ENCODE results near the gene SHOX.

Gene SHOX

GRCh38 chrX:679291-679979, 48.8 kb downstream of the SHOX start:
- Histone ChIP-seq H3K36me3 (ENCODE audit: insufficient read depth, low read length) (no peaks in the 10 kb centered on the region), H3K9me3 (ENCODE audit: low read length) (no peaks in the 10 kb centered on the region), H3K27me3 (ENCODE audit: control insufficient read depth in 1 of 2, insufficient read depth in 2 of 2, low read length in 2 of 2) (no peaks in the 10 kb centered on the region), H3K27ac (ENCODE audit: low read depth, low read length) (no peak overlapping the region), H3K9ac (ENCODE audit: low read length) (no peak overlapping the region), H3K4me1 (ENCODE audit: insufficient read depth, low read length) (no peaks in the 10 kb centered on the region), H3K4me3 (ENCODE audit: low read depth in 1 of 2, low read length in 2 of 2) (no peak overlapping the region)

DNA sequence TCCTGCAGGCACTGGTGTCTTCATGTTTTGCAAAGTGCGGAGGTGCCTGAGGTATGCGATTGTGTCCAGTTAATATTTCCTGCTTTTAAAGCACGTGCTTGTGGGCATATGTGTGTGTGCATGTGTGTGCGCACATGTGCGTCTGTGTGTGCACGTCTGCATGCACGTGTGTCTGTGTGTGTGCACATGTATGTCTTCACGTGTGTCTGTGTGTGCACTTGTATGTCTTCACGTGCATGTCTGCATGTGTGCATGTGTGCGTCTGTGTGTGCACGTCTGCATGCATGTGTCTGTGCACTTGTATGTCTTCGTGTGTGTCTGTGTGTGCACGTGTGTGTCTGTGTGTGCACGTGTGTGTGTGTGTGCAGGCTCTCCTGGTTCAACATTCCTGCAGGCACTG, 49.5 kb downstream of the SHOX start:
- no peaks in the 10 kb centered on the region for H3K9me3 ChIP-seq (ENCODE audit: low read length)
- H3K9ac ChIP-seq (ENCODE audit: low read length), result no peak overlapping the region
- no peak overlapping the region for H3K27ac ChIP-seq (ENCODE audit: low read depth, low read length)
- no peaks in the 10 kb centered on the region for H3K36me3 ChIP-seq (ENCODE audit: insufficient read depth, low read length)
- H3K4me1 ChIP-seq (ENCODE audit: insufficient read depth, low read length), result no peaks in the 10 kb centered on the region
- H3K27me3 ChIP-seq (ENCODE audit: control insufficient read depth in 1 of 2, insufficient read depth in 2 of 2, low read length in 2 of 2), result no peaks in the 10 kb centered on the region
- H3K4me3 ChIP-seq (ENCODE audit: low read depth in 1 of 2, low read length in 2 of 2), result no peak overlapping the region

DNA sequence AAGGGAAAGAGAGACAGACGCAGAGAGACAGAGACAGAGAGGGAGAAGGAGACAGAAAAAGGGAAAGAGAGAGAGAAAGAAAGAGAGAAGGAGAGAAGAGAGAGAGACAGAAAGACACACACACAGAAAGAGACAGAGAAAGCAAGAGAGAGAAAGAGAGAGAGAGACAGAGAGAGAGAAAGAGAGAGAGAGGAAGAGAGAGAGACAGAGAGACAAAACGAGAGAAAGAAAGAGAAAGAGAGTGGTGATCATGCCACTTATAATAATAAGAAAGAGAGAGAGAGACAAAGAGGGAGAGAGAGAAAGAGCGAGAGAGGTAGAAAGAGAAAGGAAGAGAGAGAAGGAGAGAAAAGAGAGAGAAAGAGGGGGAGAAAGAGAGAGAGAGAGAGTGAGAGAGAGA, 51.4 kb downstream of the SHOX start:
- Histone ChIP-seq H3K9ac (ENCODE audit: low read length) (no peak overlapping the region), H3K36me3 (ENCODE audit: insufficient read depth, low read length) (no peaks in the 10 kb centered on the region), H3K27ac (ENCODE audit: low read depth, low read length) (no peak overlapping the region), H3K27me3 (ENCODE audit: control insufficient read depth in 1 of 2, insufficient read depth in 2 of 2, low read length in 2 of 2) (no peaks in the 10 kb centered on the region), H3K4me1 (ENCODE audit: insufficient read depth, low read length) (no peaks in the 10 kb centered on the region), H3K4me3 (ENCODE audit: low read depth in 1 of 2, low read length in 2 of 2) (no peak overlapping the region), H3K9me3 (ENCODE audit: low read length) (no peaks in the 10 kb centered on the region)

DNA sequence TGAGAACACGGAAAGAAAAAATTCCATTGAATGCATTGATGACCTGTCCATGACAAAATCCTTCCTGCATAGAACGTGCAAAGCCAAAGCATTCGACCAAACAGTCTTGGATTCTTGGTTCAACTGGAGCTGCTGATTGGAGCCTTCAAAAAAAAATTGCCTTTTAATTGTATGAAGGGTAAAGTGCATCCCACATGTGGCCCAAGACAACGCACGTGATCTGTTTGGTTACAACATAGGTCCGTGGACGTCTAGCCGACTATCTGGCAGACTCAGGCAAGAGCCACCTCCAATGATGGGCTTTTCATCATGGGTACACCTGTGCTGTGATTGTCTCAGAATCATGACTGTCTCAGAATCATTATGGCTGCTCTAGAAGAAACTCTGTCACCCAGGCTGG, 52.3 kb downstream of the SHOX start:
- H3K27me3 ChIP-seq (ENCODE audit: control insufficient read depth in 1 of 2, insufficient read depth in 2 of 2, low read length in 2 of 2), result no peaks in the 10 kb centered on the region
- no peak overlapping the region for H3K4me3 ChIP-seq (ENCODE audit: low read depth in 1 of 2, low read length in 2 of 2)

DNA sequence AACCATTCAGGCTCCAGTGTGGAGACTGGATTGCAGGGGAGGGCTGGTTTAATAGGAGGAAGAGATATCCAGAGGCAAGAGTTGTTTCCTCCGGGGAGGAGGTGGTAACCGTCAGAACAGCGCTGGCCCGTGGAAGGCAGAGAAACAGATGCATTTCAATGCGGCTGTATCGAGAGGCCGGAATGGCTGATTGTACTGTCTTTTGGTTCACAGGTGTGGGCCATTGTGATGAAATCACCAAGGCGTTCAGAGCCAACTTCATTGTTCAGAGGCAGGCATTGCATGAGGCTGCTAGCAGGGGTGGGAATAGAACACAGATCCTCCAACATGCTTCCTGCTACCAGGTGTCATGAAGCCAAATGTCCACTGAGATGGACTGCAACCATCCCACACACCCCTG, 53.0 kb downstream of the SHOX start:
- H3K36me3 ChIP-seq (ENCODE audit: insufficient read depth, low read length), result no peaks in the 10 kb centered on the region
- H3K27me3 ChIP-seq (ENCODE audit: control insufficient read depth in 1 of 2, insufficient read depth in 2 of 2, low read length in 2 of 2), result no peaks in the 10 kb centered on the region
- H3K9me3 ChIP-seq (ENCODE audit: low read length), result no peaks in the 10 kb centered on the region
- H3K4me3 ChIP-seq (ENCODE audit: low read depth in 1 of 2, low read length in 2 of 2), result no peak overlapping the region
- H3K4me1 ChIP-seq (ENCODE audit: insufficient read depth, low read length), result no peaks in the 10 kb centered on the region
- H3K9ac ChIP-seq (ENCODE audit: low read length), result no peak overlapping the region
- H3K27ac ChIP-seq (ENCODE audit: low read depth, low read length), result no peak overlapping the region

More for the DNA sequence above, 52.3 kb downstream of the SHOX start:
- Histone ChIP-seq H3K4me1 (ENCODE audit: insufficient read depth, low read length) (no peaks in the 10 kb centered on the region), H3K9me3 (ENCODE audit: low read length) (no peaks in the 10 kb centered on the region), H3K9ac (ENCODE audit: low read length) (no peak overlapping the region), H3K36me3 (ENCODE audit: insufficient read depth, low read length) (no peaks in the 10 kb centered on the region), H3K27ac (ENCODE audit: low read depth, low read length) (no peak overlapping the region)

- Histone ChIP-seq H3K4me3 (ENCODE audit: low read depth in 1 of 2, low read length in 2 of 2) (no peak overlapping the region), H3K9me3 (ENCODE audit: low read length) (no peaks in the 10 kb centered on the region), H3K9ac (ENCODE audit: low read length) (no peak overlapping the region), H3K4me1 (ENCODE audit: insufficient read depth, low read length) (no peaks in the 10 kb centered on the region), H3K36me3 (ENCODE audit: insufficient read depth, low read length) (no peaks in the 10 kb centered on the region), H3K27me3 (ENCODE audit: control insufficient read depth in 1 of 2, insufficient read depth in 2 of 2, low read length in 2 of 2) (no peaks in the 10 kb centered on the region), H3K27ac (ENCODE audit: low read depth, low read length) (no peak overlapping the region)
Measured at GRCh38 chrX:685120-686032, 54.8 kb downstream of the SHOX start.

DNA sequence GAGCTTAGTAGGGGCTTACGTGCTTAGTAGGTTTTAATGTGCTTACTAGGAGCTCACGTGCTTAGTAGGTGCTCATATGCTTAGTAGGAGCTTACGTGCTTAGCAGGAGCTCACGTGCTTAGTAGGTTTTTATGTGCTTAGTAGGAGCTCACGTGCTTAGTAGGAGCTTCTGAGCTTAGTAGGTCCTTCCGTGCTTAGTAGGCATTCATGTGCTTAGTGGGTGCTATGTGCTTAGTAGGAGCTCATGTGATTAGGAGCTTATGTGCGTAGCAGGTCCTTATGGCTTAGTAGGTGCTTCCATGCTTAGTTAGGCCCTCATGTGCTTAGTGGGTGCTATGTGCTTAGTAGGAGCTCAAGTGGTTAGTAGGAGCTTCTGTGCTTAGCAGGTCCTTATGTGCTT, 59.4 kb downstream of the SHOX start:
- Histone ChIP-seq H3K9ac (ENCODE audit: low read length) (no peak overlapping the region), H3K36me3 (ENCODE audit: insufficient read depth, low read length) (no peaks in the 10 kb centered on the region), H3K9me3 (ENCODE audit: low read length) (no peaks in the 10 kb centered on the region), H3K4me1 (ENCODE audit: insufficient read depth, low read length) (no peaks in the 10 kb centered on the region), H3K27ac (ENCODE audit: low read depth, low read length) (no peak overlapping the region), H3K27me3 (ENCODE audit: control insufficient read depth in 1 of 2, insufficient read depth in 2 of 2, low read length in 2 of 2) (no peaks in the 10 kb centered on the region), H3K4me3 (ENCODE audit: low read depth in 1 of 2, low read length in 2 of 2) (no peak overlapping the region)

GRCh38 chrX:694800-695199, 64.2 kb downstream of the SHOX start:
- H3K27me3 ChIP-seq (ENCODE audit: control insufficient read depth in 1 of 2, insufficient read depth in 2 of 2, low read length in 2 of 2), result no peaks in the 10 kb centered on the region
- H3K9me3 ChIP-seq (ENCODE audit: low read length), result no peaks in the 10 kb centered on the region
- no peak overlapping the region for H3K4me3 ChIP-seq (ENCODE audit: low read depth in 1 of 2, low read length in 2 of 2)
- no peaks in the 10 kb centered on the region for H3K4me1 ChIP-seq (ENCODE audit: insufficient read depth, low read length)
- no peak overlapping the region for H3K9ac ChIP-seq (ENCODE audit: low read length)
- no peak overlapping the region for H3K27ac ChIP-seq (ENCODE audit: low read depth, low read length)
- no peaks in the 10 kb centered on the region for H3K36me3 ChIP-seq (ENCODE audit: insufficient read depth, low read length)

GRCh38 chrX:698206-698605, 67.6 kb downstream of the SHOX start:
- H3K4me3 ChIP-seq (ENCODE audit: low read depth in 1 of 2, low read length in 2 of 2), result no peak overlapping the region
- no peaks in the 10 kb centered on the region for H3K4me1 ChIP-seq (ENCODE audit: insufficient read depth, low read length)
- H3K27ac ChIP-seq (ENCODE audit: low read depth, low read length), result no peak overlapping the region
- no peaks in the 10 kb centered on the region for H3K9me3 ChIP-seq (ENCODE audit: low read length)
- H3K27me3 ChIP-seq (ENCODE audit: control insufficient read depth in 1 of 2, insufficient read depth in 2 of 2, low read length in 2 of 2), result no peaks in the 10 kb centered on the region
- no peak overlapping the region for H3K9ac ChIP-seq (ENCODE audit: low read length)
- H3K36me3 ChIP-seq (ENCODE audit: insufficient read depth, low read length), result no peaks in the 10 kb centered on the region

GRCh38 chrX:700936-701335, 70.3 kb downstream of the SHOX start:
- Histone ChIP-seq H3K4me3 (ENCODE audit: low read depth in 1 of 2, low read length in 2 of 2) (no peak overlapping the region), H3K27me3 (ENCODE audit: control insufficient read depth in 1 of 2, insufficient read depth in 2 of 2, low read length in 2 of 2) (no peaks in the 10 kb centered on the region), H3K4me1 (ENCODE audit: insufficient read depth, low read length) (no peaks in the 10 kb centered on the region), H3K9me3 (ENCODE audit: low read length) (no peaks in the 10 kb centered on the region), H3K9ac (ENCODE audit: low read length) (no peak overlapping the region), H3K27ac (ENCODE audit: low read depth, low read length) (no peak overlapping the region), H3K36me3 (ENCODE audit: insufficient read depth, low read length) (no peaks in the 10 kb centered on the region)

GRCh38 chrX:701673-702072, 71.1 kb downstream of the SHOX start:
- H3K4me3 ChIP-seq (ENCODE audit: low read depth in 1 of 2, low read length in 2 of 2), result no peak overlapping the region
- H3K4me1 ChIP-seq (ENCODE audit: insufficient read depth, low read length), result no peaks in the 10 kb centered on the region
- H3K9me3 ChIP-seq (ENCODE audit: low read length), result no peaks in the 10 kb centered on the region
- no peak overlapping the region for H3K9ac ChIP-seq (ENCODE audit: low read length)
- H3K27ac ChIP-seq (ENCODE audit: low read depth, low read length), result no peak overlapping the region
- H3K27me3 ChIP-seq (ENCODE audit: control insufficient read depth in 1 of 2, insufficient read depth in 2 of 2, low read length in 2 of 2), result no peaks in the 10 kb centered on the region
- H3K36me3 ChIP-seq (ENCODE audit: insufficient read depth, low read length), result no peaks in the 10 kb centered on the region
